Lower leg skin (tissue), 3 donors: ENCODE data around the gene BCL2.

Source experiments
- CTCF ChIP-seq, 3 donors: fragments of 450-650 bp; IDR thresholded peaks; one replicate each; pipeline ENCODE4 v1.5.1; 2016; ENCODE audit warnings: antibody characterized with exemption in 3 of 3, mild to moderate bottlenecking in 3 of 3, moderate library complexity in 2 of 3
- POLR2A ChIP-seq, 2 donors: fragments of 450-650 bp; IDR thresholded peaks; one replicate each; pipeline ENCODE4 v1.6.1; 2016 to 2017; ENCODE audit warnings: antibody characterized with exemption in 2 of 2, mild to moderate bottlenecking in 1 of 2, moderate library complexity in 1 of 2

DNA sequence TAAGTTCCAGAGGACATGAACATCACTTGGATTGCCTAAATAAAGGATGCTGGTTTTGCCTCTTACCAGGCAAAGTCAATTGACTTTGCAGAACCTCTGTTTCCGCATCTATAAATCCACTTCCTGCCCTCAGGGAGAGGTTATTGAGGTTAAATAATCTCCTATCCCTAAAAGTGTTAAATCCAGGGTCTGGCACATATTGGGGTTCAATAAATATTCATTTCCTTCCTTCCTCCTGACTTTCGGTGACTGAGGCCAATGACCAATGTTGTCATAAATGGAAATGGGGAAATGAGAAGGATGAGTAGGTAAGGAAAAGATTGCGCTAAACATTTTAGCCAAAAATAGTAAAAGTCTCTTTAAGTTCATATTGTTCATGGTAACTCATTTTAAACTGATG is 16.0 kb downstream of the BCL2 start:
- TF ChIP-seq CTCF (IDR thresholded peaks at IDR 0.05) (no peak), POLR2A (IDR thresholded peaks at IDR 0.05) (no peak)
